Endodermal cell (in vitro differentiated cells): Measurements from ENCODE around the gene TEX36. TPM values are rescaled to one million over a fixed set of nuclear protein-coding genes. Genes with fewer than 3 reads are reported as not detected.
"Not testable (repeated sequence)": the region's sequence is repeated elsewhere in the genome, so short reads cannot be mapped to it uniquely, and the experiment has no call there.

ENCODE experiments used
- DNase-seq: peaks from one replicate; pipeline ENCODE4 v3.0.0-alpha.2; 2017
- H3K27ac ChIP-seq: 2 replicates; pipeline ENCODE4 v1.5.1; 2013; ENCODE audit warnings: mild to moderate bottlenecking, low read depth, low read length, moderate library complexity
- H3K27me3 ChIP-seq: 2 replicates; pipeline ENCODE4 v1.6.1; 2013; ENCODE audit warnings: mild to moderate bottlenecking, low read length, moderate library complexity; ENCODE audit not compliant: insufficient read depth, control insufficient read depth, poor library complexity, severe bottlenecking
- H3K36me3 ChIP-seq: 2 replicates; pipeline ENCODE4 v1.7.0; 2013; ENCODE audit warnings: mild to moderate bottlenecking, low read length, moderate library complexity; ENCODE audit not compliant: control insufficient read depth, insufficient read depth
- H3K4me1 ChIP-seq: one replicate; pipeline ENCODE4 v1.7.0; 2013; ENCODE audit warnings: low read length; ENCODE audit not compliant: control insufficient read depth, insufficient read depth
- H3K4me3 ChIP-seq: 2 replicates; pipeline ENCODE4 v1.5.1; 2013; ENCODE audit warnings: mild to moderate bottlenecking, low read length, moderate library complexity
- H3K9ac ChIP-seq: 2 replicates; pipeline ENCODE4 v1.6.1; 2013; ENCODE audit warnings: mild to moderate bottlenecking, low read length, moderate library complexity; ENCODE audit not compliant: poor library complexity, severe bottlenecking; ENCODE audit errors: extremely low read depth
- H3K9me3 ChIP-seq: 2 replicates; pipeline ENCODE4 v1.6.1; 2013; ENCODE audit warnings: mild to moderate bottlenecking, low read length, moderate library complexity; ENCODE audit not compliant: control insufficient read depth
- H3K27ac Mint-ChIP-seq: 2 replicates; pipeline ENCODE4 v1.8.0; 2020; ENCODE audit warnings: mixed read lengths
- H3K27me3 Mint-ChIP-seq: 2 replicates; pipeline ENCODE4 v1.8.0; 2021; ENCODE audit warnings: mild to moderate bottlenecking, mixed read lengths; ENCODE audit not compliant: insufficient read depth
- H3K36me3 Mint-ChIP-seq: 2 replicates; pipeline ENCODE4 v1.8.0; 2020; ENCODE audit warnings: low read depth, mixed read lengths
- H3K4me1 Mint-ChIP-seq: 2 replicates; pipeline ENCODE4 v1.8.0; 2020; ENCODE audit warnings: mixed read lengths
- H3K4me3 Mint-ChIP-seq: 2 replicates; pipeline ENCODE4 v1.8.0; 2020; ENCODE audit warnings: mild to moderate bottlenecking, moderate library complexity, mixed read lengths
- H3K9me3 Mint-ChIP-seq: 2 replicates; pipeline ENCODE4 v1.8.0; 2020; ENCODE audit warnings: mild to moderate bottlenecking, mixed read lengths
- CTCF ChIP-seq: fragments of 200-600 bp; sonication (generic); conservative IDR thresholded peaks from 2 replicates; pipeline ENCODE4 v1.5.0; 2021; ENCODE audit warnings: antibody characterized with exemption, mild to moderate bottlenecking
- WGBS, 2 experiments: methylation state at CpG; one replicate each; pipeline versions ENCODE4 v1.1.5 to v1.1.7; 2013; ENCODE audit warnings: missing lambda C conversion rate in 2 of 2, mixed read lengths in 1 of 2; ENCODE audit not compliant: insufficient coverage in 1 of 2, insufficient read length in 1 of 2; 5-methylcytosine and 5-hydroxymethylcytosine counted together
- total RNA-seq, 2 donors: library from RNA; stranded (reverse); fragmentation: NEBNext Ultra II Directional in 1 of 2; extraction: Animal tissue kit (Norgen Biotek cat#: 25700) in 1 of 2; gene quantifications; 2 replicates in 1 of 2; 3 replicates in 1 of 2; pipeline ENCODE4 v1.2.1, GENCODE V29; 2021

TEX36 gene
- total RNA-seq, 2 donors from 2014 or later = not detected

- peaks cover 10% of the 10 kb centered on the region for H3K4me1 Mint-ChIP-seq
- WGBS, 2 experiments = 0% methylated on average over 51 to 72 of the region's 72 CpGs
- peaks cover 3% of the 10 kb centered on the region for H3K9me3 Mint-ChIP-seq
- H3K4me3 Mint-ChIP-seq = peak within 1 kb of the TSS; percentile 89
- peak within 1 kb of the TSS; percentile 95 for H3K9ac ChIP-seq
- H3K27me3 Mint-ChIP-seq = no peaks in the 10 kb centered on the region
- H3K4me3 ChIP-seq = peak within 1 kb of the TSS; percentile 100
- peaks cover 7% of the 10 kb centered on the region for H3K4me1 ChIP-seq
- peak; percentile 100 for DNase-seq
- H3K27ac Mint-ChIP-seq = peak within 1 kb of the TSS; percentile 96
- peak within 1 kb of the TSS; percentile 94 for H3K27ac ChIP-seq
- H3K27me3 ChIP-seq = no peaks in the 10 kb centered on the region
- peaks cover 26% of the 10 kb centered on the region for H3K36me3 Mint-ChIP-seq
- H3K36me3 ChIP-seq = peaks cover 33% of the 10 kb centered on the region
- no peak for TF ChIP-seq CTCF
- H3K9me3 ChIP-seq = no peaks in the 10 kb centered on the region
Observed at GRCh38 chr10:125719173-125720001, 36.4 kb upstream of the TEX36 start, which contains the start of gene EDRF1. Gene EDRF1, plus strand, starts transcription at chr10:125719709. Its CDS starts 99 bp downstream, at chr10:125719808.

GRCh38 chr10:125714728-125715127 lies 31.8 kb upstream of the TEX36 start:
- H3K27ac Mint-ChIP-seq = not testable (repeated sequence)

GRCh38 chr10:125711110-125711750 lies 28.3 kb upstream of the TEX36 start:
- no peak overlapping the region for H3K4me3 ChIP-seq
- H3K27ac ChIP-seq = no peak overlapping the region
- no peak for TF ChIP-seq CTCF
- H3K4me1 Mint-ChIP-seq = peaks cover 37% of the 10 kb centered on the region
- peaks cover 10% of the 10 kb centered on the region for H3K9me3 ChIP-seq
- H3K27me3 Mint-ChIP-seq = no peaks in the 10 kb centered on the region
- no peak overlapping the region for H3K27ac Mint-ChIP-seq
- H3K4me3 Mint-ChIP-seq = no peak overlapping the region
- no peaks in the 10 kb centered on the region for H3K36me3 ChIP-seq
- peaks cover 12% of the 10 kb centered on the region for H3K4me1 ChIP-seq
- no peaks in the 10 kb centered on the region for H3K36me3 Mint-ChIP-seq
- no peak for DNase-seq
- WGBS, 2 experiments = 99 to 100% methylated on average over 1 to 3 of the region's 3 CpGs
- peaks cover 8% of the 10 kb centered on the region for H3K9me3 Mint-ChIP-seq
- no peak overlapping the region for H3K9ac ChIP-seq
- H3K27me3 ChIP-seq = no peaks in the 10 kb centered on the region

More at GRCh38 chr10:125714728-125715127, 31.8 kb upstream of the TEX36 start:
- H3K27me3 ChIP-seq, H3K9ac ChIP-seq, DNase-seq, H3K9me3 Mint-ChIP-seq, H3K9me3 ChIP-seq, H3K4me3 ChIP-seq, H3K36me3 ChIP-seq, H3K27me3 Mint-ChIP-seq, H3K27ac ChIP-seq, H3K4me3 Mint-ChIP-seq, H3K4me1 ChIP-seq, H3K36me3 Mint-ChIP-seq: not testable (repeated sequence)
- H3K4me1 Mint-ChIP-seq = peaks cover 10% of the 10 kb centered on the region
- 100% methylated on average over 1 of the region's 4 CpGs; no CpG with 5 or more reads in 1 of the 2 experiments for WGBS, 2 experiments
